CD4-positive, alpha-beta T cell (primary cell): ENCODE results near the gene CLTCL1. TPM values are rescaled to one million over a fixed set of nuclear protein-coding genes. Genes with fewer than 3 reads are reported as not detected.

Source experiments
- ATAC-seq: fragments of 200-7000 bp; cut with Tn5 transposase; one replicate; pipeline ENCODE4 v1.10.0; 2022; ENCODE audit warnings: mild to moderate bottlenecking; ENCODE audit not compliant: poor library complexity
- CTCF ChIA-PET: fragments of 350-600 bp; sonication (Branson Sonifier 250); formaldehyde crosslinking; loops from one replicate; lab custom pipeline; 2021; ENCODE audit warnings: antibody characterized with exemption, inconsistent platforms; lab: Charles Lee
- POLR2A ChIA-PET: fragments of 350-600 bp; sonication (Branson Sonifier 250); formaldehyde crosslinking; loops from one replicate; lab custom pipeline; 2021; ENCODE audit warnings: antibody characterized with exemption, inconsistent platforms; lab: Charles Lee
- DNase-seq, 14 experiments: peaks; one replicate each; pipeline ENCODE4 v3.0.0-alpha.2; 2013 to 2020; ENCODE audit warnings: mixed read lengths in 2 of 14
- H3K27ac ChIP-seq, 2 donors: one replicate each; pipeline versions ENCODE4 v1.5.1 to v1.7.0; 2013; ENCODE audit warnings: low read length in 2 of 2, low read depth in 1 of 2, mild to moderate bottlenecking in 1 of 2
- H3K27me3 ChIP-seq, 2 experiments: 1 replicate in 1 of 2; 2 replicates in 1 of 2; pipeline versions ENCODE4 v1.6.1 to v1.7.0; 2013; ENCODE audit warnings: low read length in 2 of 2, control low read depth in 1 of 2, mild to moderate bottlenecking in 1 of 2, moderate library complexity in 1 of 2; ENCODE audit not compliant: insufficient read depth in 2 of 2, control insufficient read depth in 1 of 2
- H3K36me3 ChIP-seq: one replicate; pipeline ENCODE4 v1.6.1; 2013; ENCODE audit warnings: low read length, control low read depth; ENCODE audit not compliant: insufficient read depth
- H3K4me1 ChIP-seq: one replicate; pipeline ENCODE4 v1.6.1; 2013; ENCODE audit warnings: low read length, control low read depth; ENCODE audit not compliant: insufficient read depth
- H3K4me3 ChIP-seq: one replicate; pipeline ENCODE4 v1.5.1; 2013; ENCODE audit warnings: mild to moderate bottlenecking, low read length, moderate library complexity
- H3K9me3 ChIP-seq, 2 experiments: 1 replicate in 1 of 2; 2 replicates in 1 of 2; pipeline versions ENCODE4 v1.6.1 to v1.7.0; 2013; ENCODE audit warnings: low read length in 2 of 2, mild to moderate bottlenecking in 2 of 2, control low read depth in 1 of 2, moderate library complexity in 1 of 2; ENCODE audit not compliant: control insufficient read depth in 1 of 2, insufficient read depth in 1 of 2
- H3K27ac Mint-ChIP-seq: one replicate; pipeline ENCODE4 v1.8.0; 2020; ENCODE audit warnings: mixed read lengths
- H3K27me3 Mint-ChIP-seq: one replicate; pipeline ENCODE4 v1.8.0; 2021; ENCODE audit warnings: mixed read lengths
- H3K36me3 Mint-ChIP-seq: one replicate; pipeline ENCODE4 v1.8.0; 2021; ENCODE audit warnings: low read depth, mixed read lengths
- H3K4me1 Mint-ChIP-seq: one replicate; pipeline ENCODE4 v1.8.0; 2021; ENCODE audit warnings: low read depth, mixed read lengths
- H3K4me3 Mint-ChIP-seq: one replicate; pipeline ENCODE4 v1.8.0; 2020; ENCODE audit warnings: mild to moderate bottlenecking, mixed read lengths
- H3K9me3 Mint-ChIP-seq: one replicate; pipeline ENCODE4 v1.8.0; 2020; ENCODE audit warnings: mixed read lengths
- CTCF ChIP-seq: fragments of 200-600 bp; IDR thresholded peaks from one replicate; pipeline ENCODE4 v1.8.0; 2022; ENCODE audit warnings: antibody characterized with exemption, mild to moderate bottlenecking
- intact Hi-C, 2 experiments: fragments of 100-400 bp; cut with DNase I in 1 of 2; cut with micrococcal nuclease in 1 of 2; formaldehyde crosslinking; loops; one replicate each; pipeline versions ENCODE4 v1.15.1 to v1.9.0; 2023 to 2025; cut with DNase I, micrococcal nuclease
- total RNA-seq, 174 experiments: library from RNA in 2 of 174; stranded (reverse) in 2 of 174; gene quantifications; one replicate each; pipeline ENCODE4 v1.2.3 and lab custom pipeline; 2021 to 2026

Gene CLTCL1
- total RNA-seq, 2 experiments from 2014 or later: 0.52 to 1.5 TPM

GRCh38 chr22:19242699-19243098 lies 48.8 kb downstream of the CLTCL1 start:
- no peak for ATAC-seq
- Mint-ChIP-seq H3K9me3 (no peaks in the 10 kb centered on the region), H3K4me1 (no peaks in the 10 kb centered on the region), H3K36me3 (no peaks in the 10 kb centered on the region), H3K4me3 (no peak overlapping the region), H3K27me3 (no peaks in the 10 kb centered on the region), H3K27ac (no peak overlapping the region)
- Histone ChIP-seq H3K27me3 (no peaks in the 10 kb centered on the region), H3K36me3 (no peaks in the 10 kb centered on the region), H3K9me3 (no peaks in the 10 kb centered on the region), H3K27ac (no peak overlapping the region), H3K4me1 (no peaks in the 10 kb centered on the region), H3K4me3 (no peak overlapping the region)
- POLR2A ChIA-PET: no interaction called here
- no peak for DNase-seq
- intact Hi-C loops: no loop called here
- CTCF ChIA-PET: interaction anchor here (0.7 kb wide), 1 partner anchor 1518 kb away, joined by 3 read pairs; no protein-coding TSS in a partner anchor
- no peak for TF ChIP-seq CTCF

- DNase-seq (no peak), ATAC-seq (no peak)
- H3K4me3 Mint-ChIP-seq: no peak overlapping the region
- TF ChIP-seq CTCF: no peak
- CTCF ChIA-PET: no interaction called here
- no peaks in the 10 kb centered on the region for H3K4me1 Mint-ChIP-seq
- intact Hi-C loops: no loop called here
- H3K27me3 Mint-ChIP-seq: no peaks in the 10 kb centered on the region
- no peaks in the 10 kb centered on the region for H3K27me3 ChIP-seq
- no peak overlapping the region for H3K27ac Mint-ChIP-seq
- H3K9me3 Mint-ChIP-seq: no peaks in the 10 kb centered on the region
- no peaks in the 10 kb centered on the region for H3K36me3 ChIP-seq
- H3K4me1 ChIP-seq: no peaks in the 10 kb centered on the region
- no peak overlapping the region for H3K4me3 ChIP-seq
- H3K36me3 Mint-ChIP-seq: no peaks in the 10 kb centered on the region
- H3K9me3 ChIP-seq: no peaks in the 10 kb centered on the region
- H3K27ac ChIP-seq: no peak overlapping the region
- POLR2A ChIA-PET: interaction anchor here (1.3 kb wide), 1 partner anchor 23 kb away, joined by 3 read pairs; no protein-coding TSS in a partner anchor
Observed at GRCh38 chr22:19241593-19241906, 50.0 kb downstream of the CLTCL1 start.

GRCh38 chr22:19240813-19241592 lies 50.5 kb downstream of the CLTCL1 start:
- ChIA-PET CTCF (no interaction called here), POLR2A (interaction anchor here (1.3 kb wide), 1 partner anchor 24 kb away, joined by 3 read pairs; no protein-coding TSS in a partner anchor)
- Mint-ChIP-seq H3K36me3 (no peaks in the 10 kb centered on the region), H3K27ac (no peak overlapping the region), H3K4me3 (no peak overlapping the region), H3K4me1 (no peaks in the 10 kb centered on the region), H3K27me3 (no peaks in the 10 kb centered on the region), H3K9me3 (no peaks in the 10 kb centered on the region)
- Histone ChIP-seq H3K36me3 (no peaks in the 10 kb centered on the region), H3K9me3 (no peaks in the 10 kb centered on the region), H3K4me3 (no peak overlapping the region), H3K27me3 (no peaks in the 10 kb centered on the region), H3K4me1 (no peaks in the 10 kb centered on the region), H3K27ac (no peak overlapping the region)
- TF ChIP-seq CTCF: no peak
- ATAC-seq: no peak
- DNase-seq: no peak
- intact Hi-C loops: no loop called here
